ENCODE data around the gene PPFIA2. TPM values are rescaled to one million over a fixed set of nuclear protein-coding genes. Genes with fewer than 3 reads are reported as not detected.

The PPFIA2 gene
- total and polyA plus RNA-seq, 10 of the 15 experiments (the other 5 are each of a cell fraction or from before 2014, with no cell fraction given): 0.06 to 0.39 (median 0.18) TPM; not detected in 6

DNA sequence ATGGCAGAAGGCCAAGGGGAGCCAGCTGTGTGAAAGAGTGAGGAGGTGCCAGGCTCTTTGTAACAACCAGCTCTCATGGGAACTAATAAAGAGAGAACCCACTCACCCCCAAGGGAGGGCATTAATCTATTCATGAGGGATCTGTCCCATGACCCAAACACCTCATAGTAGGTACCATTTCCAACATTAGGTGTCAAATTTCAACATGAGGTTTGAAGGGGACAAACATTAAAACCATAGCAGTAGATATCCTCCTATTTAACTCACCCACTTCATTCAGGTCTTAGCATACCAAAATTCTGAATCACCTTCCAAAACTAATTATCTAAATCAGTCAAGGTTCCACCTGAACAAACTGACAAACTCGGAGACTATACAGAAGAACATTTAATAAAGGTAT lies 75.3 kb downstream of the PPFIA2 start:
- no peak overlapping the region for H2AFZ ChIP-seq (ENCODE audit: control insufficient read depth, low read depth, low read length)
- no peaks in the 10 kb centered on the region for H3K36me3 ChIP-seq (ENCODE audit: control insufficient read depth in 2 of 2, insufficient read depth in 2 of 2, low read length in 1 of 2)
- ChIA-PET SMC1A (ENCODE audit: uncharacterized antibody, unreplicated experiment) (no interaction called here), POLR2A (no interaction called here), RAD21 (ENCODE audit: unreplicated experiment) (no interaction called here), CTCF (no interaction called here)
- no peaks in the 10 kb centered on the region for H4K20me1 ChIP-seq (ENCODE audit: control insufficient read depth, insufficient read depth)
- H3K9ac ChIP-seq (ENCODE audit: control insufficient read depth, insufficient read depth, low read length): no peak overlapping the region
- H3K4me2 ChIP-seq (ENCODE audit: control insufficient read depth, insufficient read depth): no peak overlapping the region
- no peaks in the 10 kb centered on the region for H3K4me1 ChIP-seq (ENCODE audit: control insufficient read depth, insufficient read depth, low read length)
- TF ChIP-seq, protein P1, sequence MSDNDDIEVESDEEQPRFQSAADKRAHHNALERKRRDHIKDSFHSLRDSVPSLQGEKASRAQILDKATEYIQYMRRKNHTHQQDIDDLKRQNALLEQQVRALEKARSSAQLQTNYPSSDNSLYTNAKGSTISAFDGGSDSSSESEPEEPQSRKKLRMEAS (IDR thresholded peaks at IDR 0.05; ENCODE audit: low read depth, low read length): no peak
- TF ChIP-seq CREB1 (IDR thresholded peaks at IDR 0.05; ENCODE audit: low read depth) (no peak), KDM1A (IDR thresholded peaks at IDR 0.05; ENCODE audit: borderline replicate concordance) (no peak)
- DNase-seq (ENCODE audit: low read depth, low spot score): no peak
- WGBS (ENCODE audit: insufficient coverage, insufficient replicate concordance, low lambda C conversion rate, missing lambda C conversion rate): 0% methylated on average over 1 of the region's 1 CpG
- no peak overlapping the region for H3K4me3 ChIP-seq
- ATAC-seq: no peak
- H3K27me3 ChIP-seq (replicated peaks in 1 of 2; ENCODE audit: control insufficient read depth in 2 of 2, insufficient read depth in 2 of 2, low read length in 1 of 2): no peaks in the 10 kb centered on the region
- intact Hi-C loops (cut with micrococcal nuclease; ENCODE audit: unreplicated experiment): no loop called here
- no peak overlapping the region for H3K27ac ChIP-seq (ENCODE audit: control insufficient read depth, insufficient read depth)
- BruUV-seq (replicated peaks): no TSS peak
- H3K79me2 ChIP-seq (ENCODE audit: control insufficient read depth, insufficient read depth, low read length): no peaks in the 10 kb centered on the region
- in situ Hi-C loops (cut with MboI): no loop called here
- no peaks in the 10 kb centered on the region for H3K9me3 ChIP-seq (replicated peaks; ENCODE audit: control insufficient read depth, insufficient read depth, low read length)
- FAIRE-seq: no peak

DNA sequence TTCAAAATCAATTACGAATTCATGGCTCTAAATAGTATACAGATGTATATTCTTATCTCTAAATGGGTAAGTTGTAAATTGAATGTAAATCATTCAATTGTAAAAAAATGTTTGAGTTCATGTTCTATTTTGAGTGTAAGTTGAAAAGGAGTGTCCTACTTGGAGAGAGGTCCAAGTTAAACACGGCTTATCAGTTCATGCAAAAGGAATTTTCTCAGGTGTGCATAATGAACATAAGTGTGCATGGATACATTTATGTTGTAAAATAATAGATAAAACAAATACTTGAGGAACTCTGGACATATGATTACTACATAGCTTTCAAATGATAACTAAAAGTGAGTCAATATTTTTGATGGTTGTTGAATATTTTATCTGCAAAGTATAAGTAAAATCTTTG lies 79.5 kb downstream of the PPFIA2 start:
- no peak for ATAC-seq
- BruUV-seq (replicated peaks): no TSS peak
- intact Hi-C loops (cut with micrococcal nuclease; ENCODE audit: unreplicated experiment) (no loop called here), in situ Hi-C loops (cut with MboI) (no loop called here)
- H3K79me2 ChIP-seq (ENCODE audit: control insufficient read depth, insufficient read depth, low read length): no peaks in the 10 kb centered on the region
- H2AFZ ChIP-seq (ENCODE audit: control insufficient read depth, low read depth, low read length): no peak overlapping the region
- SMC1A ChIA-PET (ENCODE audit: uncharacterized antibody, unreplicated experiment): interaction anchor here (0.8 kb wide), 1 partner anchor 353 kb away, joined by 3 read pairs; no protein-coding TSS in a partner anchor
- H3K36me3 ChIP-seq (ENCODE audit: control insufficient read depth in 2 of 2, insufficient read depth in 2 of 2, low read length in 1 of 2): no peaks in the 10 kb centered on the region
- no peak overlapping the region for H3K27ac ChIP-seq (ENCODE audit: control insufficient read depth, insufficient read depth)
- no peak for DNase-seq (ENCODE audit: low read depth, low spot score)
- no peak overlapping the region for H3K9ac ChIP-seq (ENCODE audit: control insufficient read depth, insufficient read depth, low read length)
- H3K27me3 ChIP-seq (replicated peaks in 1 of 2; ENCODE audit: control insufficient read depth in 2 of 2, insufficient read depth in 2 of 2, low read length in 1 of 2): no peaks in the 10 kb centered on the region
- H3K9me3 ChIP-seq (replicated peaks; ENCODE audit: control insufficient read depth, insufficient read depth, low read length): no peaks in the 10 kb centered on the region
- no peaks in the 10 kb centered on the region for H4K20me1 ChIP-seq (ENCODE audit: control insufficient read depth, insufficient read depth)
- H3K4me2 ChIP-seq (ENCODE audit: control insufficient read depth, insufficient read depth): no peak overlapping the region
- no peaks in the 10 kb centered on the region for H3K4me1 ChIP-seq (ENCODE audit: control insufficient read depth, insufficient read depth, low read length)
- CTCF ChIA-PET: interaction anchor here (0.6 kb wide), 1 partner anchor 11 kb away, joined by 3 read pairs; no protein-coding TSS in a partner anchor
- RAD21 ChIA-PET (ENCODE audit: unreplicated experiment): no interaction called here
- POLR2A ChIA-PET: no interaction called here
- WGBS (ENCODE audit: insufficient coverage, insufficient replicate concordance, low lambda C conversion rate, missing lambda C conversion rate): 0% methylated on average over 2 of the region's 2 CpGs
- no peak for FAIRE-seq
- no peak overlapping the region for H3K4me3 ChIP-seq
- no peak for TF ChIP-seq MEF2A (IDR thresholded peaks at IDR 0.05; ENCODE audit: insufficient read depth, low read depth, low read length)
- TF ChIP-seq NR2C2 (IDR thresholded peaks at IDR 0.05; ENCODE audit: borderline replicate concordance, control insufficient read depth, insufficient read length, low read depth): no peak
- TF ChIP-seq, protein P2, sequence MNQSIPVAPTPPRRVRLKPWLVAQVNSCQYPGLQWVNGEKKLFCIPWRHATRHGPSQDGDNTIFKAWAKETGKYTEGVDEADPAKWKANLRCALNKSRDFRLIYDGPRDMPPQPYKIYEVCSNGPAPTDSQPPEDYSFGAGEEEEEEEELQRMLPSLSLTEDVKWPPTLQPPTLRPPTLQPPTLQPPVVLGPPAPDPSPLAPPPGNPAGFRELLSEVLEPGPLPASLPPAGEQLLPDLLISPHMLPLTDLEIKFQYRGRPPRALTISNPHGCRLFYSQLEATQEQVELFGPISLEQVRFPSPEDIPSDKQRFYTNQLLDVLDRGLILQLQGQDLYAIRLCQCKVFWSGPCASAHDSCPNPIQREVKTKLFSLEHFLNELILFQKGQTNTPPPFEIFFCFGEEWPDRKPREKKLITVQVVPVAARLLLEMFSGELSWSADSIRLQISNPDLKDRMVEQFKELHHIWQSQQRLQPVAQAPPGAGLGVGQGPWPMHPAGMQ (IDR thresholded peaks at IDR 0.05; ENCODE audit: borderline replicate concordance): no peak
- TF ChIP-seq SRF (IDR thresholded peaks at IDR 0.05; ENCODE audit: low read depth in 2 of 2, low read length in 2 of 2): no peak
- no peak for TF ChIP-seq ZNF592 (IDR thresholded peaks at IDR 0.05)
- TF ChIP-seq, protein P1 (IDR thresholded peaks at IDR 0.05; ENCODE audit: low read depth, low read length): no peak
- TF ChIP-seq, protein P3, sequence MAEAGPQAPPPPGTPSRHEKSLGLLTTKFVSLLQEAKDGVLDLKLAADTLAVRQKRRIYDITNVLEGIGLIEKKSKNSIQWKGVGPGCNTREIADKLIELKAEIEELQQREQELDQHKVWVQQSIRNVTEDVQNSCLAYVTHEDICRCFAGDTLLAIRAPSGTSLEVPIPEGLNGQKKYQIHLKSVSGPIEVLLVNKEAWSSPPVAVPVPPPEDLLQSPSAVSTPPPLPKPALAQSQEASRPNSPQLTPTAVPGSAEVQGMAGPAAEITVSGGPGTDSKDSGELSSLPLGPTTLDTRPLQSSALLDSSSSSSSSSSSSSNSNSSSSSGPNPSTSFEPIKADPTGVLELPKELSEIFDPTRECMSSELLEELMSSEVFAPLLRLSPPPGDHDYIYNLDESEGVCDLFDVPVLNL (IDR thresholded peaks at IDR 0.05; ENCODE audit: low read depth, low read length): no peak
- no peak for TF ChIP-seq BRCA1 (IDR thresholded peaks at IDR 0.05; ENCODE audit: low read depth, low read length)

Data from GM12878 (cell line).